T-cell (primary cell): ENCODE measurements around the gene FGD5. TPM values are rescaled to one million over a fixed set of nuclear protein-coding genes. Genes with fewer than 3 reads are reported as not detected.

Experiments used
- ATAC-seq, 4 experiments: fragments of 200-7000 bp in 3 of 4; fragments of 150-1000 bp in 1 of 4; cut with Tn5 transposase; replicated peaks in 1 of 4; 1 replicate in 3 of 4; 2 replicates in 1 of 4; pipeline ENCODE4 v1.10.0; 2021; ENCODE audit warnings: moderate library complexity in 3 of 4, mild to moderate bottlenecking in 2 of 4, moderate number of reproducible peaks in 1 of 4
- CTCF ChIA-PET, 2 donors: fragments of 300-600 bp; sonication (Branson Sonifier 250); formaldehyde crosslinking; loops; one replicate each; lab custom pipeline; 2022; ENCODE audit warnings: antibody characterized with exemption in 2 of 2; lab: Charles Lee
- POLR2A ChIA-PET, 2 donors: fragments of 300-600 bp; sonication (Branson Sonifier 250); formaldehyde crosslinking; loops; one replicate each; lab custom pipeline; 2022; ENCODE audit warnings: antibody characterized with exemption in 2 of 2; lab: Charles Lee
- DNase-seq, 35 experiments: peaks; one replicate each; pipeline versions ENCODE4 v3.0.0 to v3.0.0-alpha.2; 2013 to 2023
- H3K27ac ChIP-seq: one replicate; pipeline ENCODE4 v1.5.1; 2013; ENCODE audit warnings: low read length
- H3K27me3 ChIP-seq, 2 experiments: replicated peaks in 1 of 2; 1 replicate in 1 of 2; 2 replicates in 1 of 2; pipeline versions ENCODE4 v1.6.1 to v1.7.0; 2013; ENCODE audit warnings: low read length in 1 of 2, mixed read lengths in 1 of 2; ENCODE audit not compliant: control insufficient read depth in 2 of 2, insufficient read depth in 2 of 2; ENCODE audit errors: extremely low read depth in 1 of 2
- H3K36me3 ChIP-seq, 2 donors: 1 replicate in 1 of 2; 2 replicates in 1 of 2; pipeline versions ENCODE4 v1.6.1 to v1.7.0; 2013; ENCODE audit warnings: low read length in 1 of 2; ENCODE audit not compliant: control insufficient read depth in 2 of 2, insufficient read depth in 1 of 2; ENCODE audit errors: extremely low read depth in 1 of 2
- H3K4me1 ChIP-seq, 2 experiments: 1 replicate in 1 of 2; 2 replicates in 1 of 2; pipeline versions ENCODE4 v1.6.1 to v1.7.0; 2013; ENCODE audit warnings: low read length in 2 of 2, mixed read lengths in 1 of 2; ENCODE audit not compliant: insufficient read depth in 2 of 2, control insufficient read depth in 1 of 2; ENCODE audit errors: extremely low read depth in 1 of 2
- H3K4me3 ChIP-seq, 2 donors: 1 replicate in 1 of 2; 2 replicates in 1 of 2; pipeline versions ENCODE4 v1.5.1 to v1.7.0; 2013; ENCODE audit warnings: mild to moderate bottlenecking in 2 of 2, low read length in 1 of 2, moderate library complexity in 1 of 2; ENCODE audit not compliant: control insufficient read depth in 1 of 2; ENCODE audit errors: extremely low read depth in 1 of 2
- H3K9me3 ChIP-seq: 2 replicates; pipeline ENCODE4 v1.7.0; 2013
- H3K27ac Mint-ChIP-seq, 2 donors: one replicate each; pipeline ENCODE4 v1.8.0; 2020 to 2021; ENCODE audit warnings: mild to moderate bottlenecking in 2 of 2, mixed read lengths in 2 of 2
- H3K27me3 Mint-ChIP-seq, 2 donors: one replicate each; pipeline ENCODE4 v1.8.0; 2021 to 2022; ENCODE audit warnings: mixed read lengths in 2 of 2
- H3K36me3 Mint-ChIP-seq: one replicate; pipeline ENCODE4 v1.8.0; 2021; ENCODE audit warnings: mixed read lengths
- H3K4me1 Mint-ChIP-seq, 3 donors: one replicate each; pipeline ENCODE4 v1.8.0; 2020 to 2022; ENCODE audit warnings: mixed read lengths in 3 of 3, mild to moderate bottlenecking in 1 of 3
- H3K4me3 Mint-ChIP-seq, 3 donors: one replicate each; pipeline ENCODE4 v1.8.0; 2020 to 2022; ENCODE audit warnings: mild to moderate bottlenecking in 3 of 3, mixed read lengths in 3 of 3, moderate library complexity in 3 of 3
- H3K9me3 Mint-ChIP-seq, 3 donors: one replicate each; pipeline ENCODE4 v1.8.0; 2020 to 2022; ENCODE audit warnings: mixed read lengths in 3 of 3
- WGBS: methylation state at CpG from one replicate; pipeline ENCODE4 v1.1.5; 2013; ENCODE audit warnings: missing lambda C conversion rate; ENCODE audit not compliant: insufficient coverage; 5-methylcytosine and 5-hydroxymethylcytosine counted together
- total RNA-seq, 35 experiments: library from RNA in 6 of 35; stranded (reverse) in 6 of 35; fragments of 120-200 nt in 1 of 35; gene quantifications; one replicate each; pipeline versions ENCODE4 v1.2.1 to v1.2.4 and lab custom pipeline; 2013 to 2026

FGD5 gene
- total RNA-seq, 5 donors from 2014 or later (not counting 1 experiment from before 2014, with no cell fraction given): 0.13 to 0.53 (median 0.32) TPM; not detected in 2

- Mint-ChIP-seq H3K36me3 (no peaks in the 10 kb centered on the region), H3K4me3 (no peak overlapping the region), H3K27me3 (peaks cover 34 to 71% of the 10 kb centered on the region in 2 donors), H3K9me3 (no peaks in the 10 kb centered on the region), H3K27ac (no peak overlapping the region), H3K4me1 (peaks cover 6% of the 10 kb centered on the region in 3 donors)
- no peak for DNase-seq
- Histone ChIP-seq H3K27me3 (peaks cover 0 to 62% of the 10 kb centered on the region in 2 experiments), H3K9me3 (no peaks in the 10 kb centered on the region), H3K36me3 (no peaks in the 10 kb centered on the region), H3K4me1 (peaks cover 0 to 4% of the 10 kb centered on the region in 2 experiments), H3K4me3 (no peak overlapping the region), H3K27ac (no peak overlapping the region)
- ChIA-PET POLR2A (no interaction called here), CTCF (no interaction called here)
- ATAC-seq: no peak
- WGBS: 0% methylated on average over 2 of the region's 9 CpGs
These were observed 6.5 kb upstream of the FGD5 start for GRCh38 chr3:14812196-14812790.

- no peaks in the 10 kb centered on the region for H3K36me3 ChIP-seq
- peaks cover 25 to 66% of the 10 kb centered on the region in 2 donors for H3K27me3 Mint-ChIP-seq
- ATAC-seq (no peak), DNase-seq (no peak)
- H3K27ac ChIP-seq: no peak overlapping the region
- H3K36me3 Mint-ChIP-seq: no peaks in the 10 kb centered on the region
- no peaks in the 10 kb centered on the region for H3K9me3 ChIP-seq
- CTCF ChIA-PET: no interaction called here
- H3K4me3 Mint-ChIP-seq: no peak overlapping the region
- POLR2A ChIA-PET: no interaction called here
- H3K27ac Mint-ChIP-seq: no peak overlapping the region
- H3K27me3 ChIP-seq: peaks cover 0 to 50% of the 10 kb centered on the region in 2 experiments
- H3K9me3 Mint-ChIP-seq: no peaks in the 10 kb centered on the region
- peaks cover 0 to 4% of the 10 kb centered on the region in 2 experiments for H3K4me1 ChIP-seq
- no peak overlapping the region for H3K4me3 ChIP-seq
- peaks cover 6% of the 10 kb centered on the region in 3 donors for H3K4me1 Mint-ChIP-seq
- WGBS: 100% methylated on average over 1 of the region's 4 CpGs
These were observed 4.3 kb upstream of the FGD5 start for GRCh38 chr3:14814411-14814871.

GRCh38 chr3:14816359-14816758, 2.4 kb upstream of the FGD5 start:
- Mint-ChIP-seq H3K9me3 (no peaks in the 10 kb centered on the region), H3K4me3 (no peak overlapping the region), H3K36me3 (no peaks in the 10 kb centered on the region), H3K4me1 (peaks cover under 1 to 2% (median 2%) of the 10 kb centered on the region in 3 donors), H3K27me3 (peaks cover 22 to 54% of the 10 kb centered on the region in 2 donors), H3K27ac (no peak overlapping the region)
- no peaks in the 10 kb centered on the region for H3K9me3 ChIP-seq
- POLR2A ChIA-PET: no interaction called here
- H3K4me3 ChIP-seq: no peak overlapping the region
- no peaks in the 10 kb centered on the region for H3K36me3 ChIP-seq
- WGBS: 81% methylated on average over 2 of the region's 3 CpGs
- H3K4me1 ChIP-seq: peaks cover 0 to 3% of the 10 kb centered on the region in 2 experiments
- CTCF ChIA-PET: interaction anchor here in 1 of 2 donors (0.6 kb wide), 1 partner anchor 97 kb away, joined by 3 read pairs; no protein-coding TSS in a partner anchor
- no peak overlapping the region for H3K27ac ChIP-seq
- ATAC-seq (no peak), DNase-seq (no peak)
- H3K27me3 ChIP-seq: peaks cover 0 to 49% of the 10 kb centered on the region in 2 experiments

- H3K4me3 Mint-ChIP-seq: no peak overlapping the region
- H3K4me3 ChIP-seq: no peak overlapping the region
These were observed 909 bp downstream of the FGD5 start for GRCh38 chr3:14819671-14820070.

GRCh38 chr3:14820156-14820555, 1.4 kb downstream of the FGD5 start:
- Mint-ChIP-seq H3K9me3 (no peaks in the 10 kb centered on the region), H3K27ac (no peak overlapping the region), H3K36me3 (no peaks in the 10 kb centered on the region), H3K4me3 (no peak overlapping the region), H3K4me1 (peaks cover 0 to 7% (median 0%) of the 10 kb centered on the region in 3 donors), H3K27me3 (peaks cover 0 to 16% of the 10 kb centered on the region in 2 donors)
- no peak overlapping the region for H3K4me3 ChIP-seq
- no peaks in the 10 kb centered on the region for H3K36me3 ChIP-seq
- no peak overlapping the region for H3K27ac ChIP-seq
- H3K9me3 ChIP-seq: no peaks in the 10 kb centered on the region
- H3K4me1 ChIP-seq: no peaks in the 10 kb centered on the region
- POLR2A ChIA-PET: no interaction called here
- ATAC-seq (no peak), DNase-seq (no peak)
- H3K27me3 ChIP-seq: peaks cover 0 to 30% of the 10 kb centered on the region in 2 experiments
- CTCF ChIA-PET: no interaction called here
- WGBS: 79% methylated on average over 15 of the region's 17 CpGs

More at GRCh38 chr3:14819671-14820070, 909 bp downstream of the FGD5 start:
- Mint-ChIP-seq H3K36me3 (no peaks in the 10 kb centered on the region), H3K9me3 (no peaks in the 10 kb centered on the region), H3K27ac (no peak overlapping the region), H3K27me3 (peaks cover 0 to 21% of the 10 kb centered on the region in 2 donors), H3K4me1 (peaks cover 0 to 7% (median 0%) of the 10 kb centered on the region in 3 donors)
- CTCF ChIA-PET: no interaction called here
- no peaks in the 10 kb centered on the region for H3K4me1 ChIP-seq
- DNase-seq (no peak), ATAC-seq (no peak)
- H3K36me3 ChIP-seq: no peaks in the 10 kb centered on the region
- H3K27ac ChIP-seq: no peak overlapping the region
- no peaks in the 10 kb centered on the region for H3K9me3 ChIP-seq
- WGBS: 69% methylated on average over 10 of the region's 10 CpGs
- POLR2A ChIA-PET: no interaction called here
- H3K27me3 ChIP-seq: peaks cover 0 to 33% of the 10 kb centered on the region in 2 experiments

GRCh38 chr3:14821151-14821550, 2.4 kb downstream of the FGD5 start:
- H3K27me3 Mint-ChIP-seq: peaks cover 0 to 10% of the 10 kb centered on the region in 2 donors
- no peak overlapping the region for H3K27ac ChIP-seq

More at GRCh38 chr3:14821151-14821550, 2.4 kb downstream of the FGD5 start:
- DNase-seq (no peak), ATAC-seq (no peak)
- no peak overlapping the region for H3K27ac Mint-ChIP-seq
- H3K4me1 Mint-ChIP-seq: peaks cover 0 to 7% (median 0%) of the 10 kb centered on the region in 3 donors
- H3K4me3 Mint-ChIP-seq: no peak overlapping the region
- Histone ChIP-seq H3K36me3 (no peaks in the 10 kb centered on the region), H3K9me3 (no peaks in the 10 kb centered on the region), H3K4me3 (no peak overlapping the region), H3K27me3 (peaks cover 0 to 25% of the 10 kb centered on the region in 2 experiments), H3K4me1 (no peaks in the 10 kb centered on the region)
- ChIA-PET CTCF (no interaction called here), POLR2A (no interaction called here)
- no peaks in the 10 kb centered on the region for H3K9me3 Mint-ChIP-seq
- H3K36me3 Mint-ChIP-seq: no peaks in the 10 kb centered on the region
- WGBS: 81% methylated on average over 13 of the region's 16 CpGs
